AG04449 (cell line): ENCODE measurements around the gene ZNF283.
"Not testable (repeated sequence)": the region's sequence is repeated elsewhere in the genome, so short reads cannot be mapped to it uniquely, and the experiment has no call there.

ENCODE experiments used
- CTCF ChIA-PET: fragments of 350-600 bp; formaldehyde crosslinking; extraction: SDS; loops from one replicate; lab custom pipeline; 2021; ENCODE audit warnings: antibody characterized with exemption; lab: Yijun Ruan, JAX
- POLR2A ChIA-PET: fragments of 400-600, 350-600 bp; formaldehyde crosslinking; extraction: SDS; loops from one replicate; lab custom pipeline; 2020; ENCODE audit warnings: antibody characterized with exemption, inconsistent platforms; lab: Yijun Ruan, JAX
- DNase-seq: peaks from one replicate; pipeline ENCODE4 v3.0.0-alpha.2; 2010; ENCODE audit warnings: low read depth, low spot score
- H3K4me3 ChIP-seq: 2 replicates; pipeline ENCODE4 v1.5.1; 2011; ENCODE audit warnings: low read depth, mild to moderate bottlenecking, control low read depth, low read length
- CTCF ChIP-seq: IDR thresholded peaks from one replicate; pipeline ENCODE4 v1.5.1; 2011; ENCODE audit warnings: mild to moderate bottlenecking, moderate library complexity, low read length, control low read depth, inconsistent platforms; ENCODE audit not compliant: insufficient read depth; ENCODE audit errors: missing control alignments

The ZNF283 gene

GRCh38 chr19:43814663-43815352, 12.3 kb upstream of the ZNF283 start:
- ChIA-PET POLR2A (no interaction called here), CTCF (interaction anchor here (1.0 to 2.8 kb wide), 2 partner anchors 70 to 262 kb away, joined by 3 to 10 read pairs; no protein-coding TSS in a partner anchor)
- no peak overlapping the region for H3K4me3 ChIP-seq
- no peak for DNase-seq
- no peak for TF ChIP-seq CTCF

GRCh38 chr19:43817454-43817853, 9.7 kb upstream of the ZNF283 start:
- CTCF ChIA-PET: interaction anchor here (1.2 to 2.5 kb wide), 3 partner anchors 8 to 33 kb away, joined by 3 to 14 read pairs (median 4); no protein-coding TSS in a partner anchor
- POLR2A ChIA-PET, H3K4me3 ChIP-seq, DNase-seq: not testable (repeated sequence)

GRCh38 chr19:43818500-43818899, 8.6 kb upstream of the ZNF283 start:
- no peak overlapping the region for H3K4me3 ChIP-seq
- no peak for DNase-seq
- CTCF ChIA-PET: interaction anchor here (0.8 to 2.5 kb wide), 2 partner anchors 9 to 73 kb away, joined by 3 to 14 read pairs; no protein-coding TSS in a partner anchor
- TF ChIP-seq CTCF: no peak
- POLR2A ChIA-PET: no interaction called here

- ChIA-PET CTCF (interaction anchor here (1.1 to 1.8 kb wide), 3 partner anchors 11 to 374 kb away, joined by 3 to 5 read pairs (median 4); no protein-coding TSS in a partner anchor), POLR2A (no interaction called here)
- no peak for TF ChIP-seq CTCF
- DNase-seq: no peak
- peak overlapping the region; percentile 62 for H3K4me3 ChIP-seq
Observed at GRCh38 chr19:43820098-43820883, 6.8 kb upstream of the ZNF283 start.

GRCh38 chr19:43820884-43821215, 6.3 kb upstream of the ZNF283 start:
- H3K4me3 ChIP-seq: peak overlapping the region; percentile 62
- CTCF ChIA-PET: interaction anchor here (0.6 to 1.8 kb wide), 4 partner anchors 10 to 374 kb away, joined by 3 to 5 read pairs (median 4); no protein-coding TSS in a partner anchor
- POLR2A ChIA-PET: no interaction called here
- TF ChIP-seq CTCF: no peak
- no peak for DNase-seq

GRCh38 chr19:43823856-43824255, 3.3 kb upstream of the ZNF283 start:
- H3K4me3 ChIP-seq, POLR2A ChIA-PET, DNase-seq: not testable (repeated sequence)
- CTCF ChIA-PET: interaction anchor here (1.3 kb wide), 1 partner anchor 14 kb away, joined by 5 read pairs; no protein-coding TSS in a partner anchor

- POLR2A ChIA-PET, H3K4me3 ChIP-seq, DNase-seq, CTCF ChIA-PET: not testable (repeated sequence)
Observed at GRCh38 chr19:43824572-43824971, 2.5 kb upstream of the ZNF283 start.
